T-helper 1 cell treated with Interleukin-12 subunit alpha and Interleukin-12 subunit beta and Interleukin-4 antibody, amounts not matched to agents 30 μg/mL and 1 μg/mL, for 36 hours (primary cell): ENCODE measurements around the gene SCGB1C1.
"Not testable (repeated sequence)": the region's sequence is repeated elsewhere in the genome, so short reads cannot be mapped to it uniquely, and the experiment has no call there.

Experiments
- H3K27ac Mint-ChIP-seq: one replicate; pipeline ENCODE4 v1.8.0; 2021; ENCODE audit warnings: mild to moderate bottlenecking, mixed read lengths
- H3K27me3 Mint-ChIP-seq: one replicate; pipeline ENCODE4 v1.8.0; 2021; ENCODE audit warnings: low read depth, mixed read lengths
- H3K36me3 Mint-ChIP-seq: one replicate; pipeline ENCODE4 v1.8.0; 2021; ENCODE audit warnings: low read depth, mixed read lengths
- H3K4me1 Mint-ChIP-seq: one replicate; pipeline ENCODE4 v1.8.0; 2021; ENCODE audit warnings: low read depth, mixed read lengths
- H3K4me3 Mint-ChIP-seq: one replicate; pipeline ENCODE4 v1.8.0; 2021; ENCODE audit warnings: mild to moderate bottlenecking, moderate library complexity, mixed read lengths
- H3K9me3 Mint-ChIP-seq: one replicate; pipeline ENCODE4 v1.8.0; 2021; ENCODE audit warnings: mixed read lengths

SCGB1C1 gene

DNA sequence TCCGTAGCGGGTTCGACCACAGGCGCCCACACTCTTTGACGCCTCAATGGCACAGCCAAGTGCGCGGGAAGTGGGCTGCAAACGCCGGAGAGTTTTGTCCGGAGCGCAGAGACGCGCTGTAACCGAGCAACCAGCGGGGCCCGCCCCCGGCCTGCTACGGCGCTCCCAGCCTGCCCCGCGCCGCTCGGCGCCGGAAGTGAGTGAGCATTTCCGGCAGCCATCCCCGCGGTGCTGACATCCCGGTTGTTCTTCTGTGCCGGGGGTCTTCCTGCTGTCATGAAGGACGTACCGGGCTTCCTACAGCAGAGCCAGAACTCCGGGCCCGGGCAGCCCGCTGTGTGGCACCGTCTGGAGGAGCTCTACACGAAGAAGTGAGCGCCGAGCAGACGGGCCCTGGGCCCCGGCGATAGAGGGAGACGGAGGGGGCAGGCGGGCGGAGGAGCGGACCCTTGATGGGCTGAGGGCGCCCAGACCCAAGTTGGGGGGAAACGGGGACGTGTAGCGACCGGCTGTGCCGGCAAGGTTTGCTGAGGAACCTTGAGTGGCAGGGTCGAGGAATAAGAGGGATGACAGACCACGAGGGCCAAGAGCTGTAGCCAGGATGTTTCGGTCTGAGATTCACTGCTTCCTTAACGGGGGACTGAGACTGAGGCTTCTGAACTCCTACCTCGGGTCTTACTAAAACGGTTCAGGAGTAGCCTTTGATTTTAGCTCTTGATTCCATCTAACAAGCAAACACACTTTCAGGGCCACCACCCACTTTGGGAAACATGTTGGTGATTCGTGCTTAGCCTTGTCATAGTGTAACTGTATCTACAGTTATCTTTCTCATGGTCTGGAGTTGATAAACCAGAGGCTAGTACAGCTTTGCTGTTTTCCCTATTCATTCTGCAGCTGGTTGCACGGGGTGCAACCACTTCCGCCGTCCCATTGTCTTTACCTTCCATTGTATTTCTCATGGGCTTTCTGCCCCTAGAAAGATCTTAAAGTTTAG lies 44.2 kb downstream of the SCGB1C1 start, which contains the start of gene PSMD13:
TSS of gene PSMD13 (plus strand) at position 203 of the 994 bp plus-strand sequence. CDS start at position 277, 74 bp downstream.
- H3K36me3 Mint-ChIP-seq, result peaks cover 21% of the 10 kb centered on the region
- H3K27me3 Mint-ChIP-seq, result no peaks in the 10 kb centered on the region

DNA sequence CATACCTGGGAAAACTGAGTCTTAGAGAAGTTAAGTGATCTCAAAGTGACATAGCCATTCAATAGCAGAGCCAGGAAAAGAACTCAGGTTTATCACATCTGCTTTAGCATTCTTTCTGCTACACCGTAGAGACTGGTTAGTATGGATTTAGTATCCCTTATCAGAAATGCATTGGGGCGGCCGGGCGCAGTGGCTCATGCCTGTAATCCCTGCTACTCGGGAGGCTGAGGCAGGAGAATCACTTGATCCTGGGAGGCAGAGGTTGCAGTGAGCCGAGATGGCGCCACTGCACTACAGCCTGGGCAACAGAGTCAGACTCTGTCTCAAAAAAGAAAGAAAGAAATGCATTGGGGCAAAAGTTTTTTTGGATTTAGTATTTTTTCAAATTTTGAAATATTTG lies 45.5 kb downstream of the SCGB1C1 start:
- H3K4me1 Mint-ChIP-seq, result peaks cover 53% of the 10 kb centered on the region
- not testable (repeated sequence) for H3K9me3 Mint-ChIP-seq, H3K27me3 Mint-ChIP-seq
- peaks cover 26% of the 10 kb centered on the region for H3K36me3 Mint-ChIP-seq
- H3K4me3 Mint-ChIP-seq, result peak overlapping the region; percentile 97
- H3K27ac Mint-ChIP-seq, result peak overlapping the region; percentile 45

More for the DNA sequence above, 44.2 kb downstream of the SCGB1C1 start, which contains the start of gene PSMD13:
- Mint-ChIP-seq H3K4me3 (peak within 1 kb of the TSS; percentile 97), H3K4me1 (peaks cover 48% of the 10 kb centered on the region), H3K27ac (peak within 1 kb of the TSS; percentile 99), H3K9me3 (no peaks in the 10 kb centered on the region)

DNA sequence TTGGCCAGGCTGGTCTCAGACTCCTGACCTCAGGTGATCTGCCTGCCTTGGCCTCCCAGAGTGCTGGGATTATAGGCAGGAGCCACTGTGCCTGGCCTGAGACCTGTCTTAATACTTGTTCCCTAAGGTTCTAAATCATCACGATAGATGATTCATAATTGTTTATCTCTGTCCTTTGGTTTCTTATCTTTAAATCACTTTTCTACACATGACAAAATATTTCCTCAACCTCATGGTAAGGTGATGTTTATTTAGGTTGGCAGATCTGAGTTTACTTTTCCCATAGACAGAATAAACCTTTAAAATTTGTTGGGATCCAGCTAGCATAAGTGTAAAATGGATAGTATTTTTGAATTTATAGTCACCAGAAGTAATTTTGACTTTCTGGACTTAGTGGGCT lies 47.4 kb downstream of the SCGB1C1 start:
- no peak overlapping the region for H3K27ac Mint-ChIP-seq
- H3K27me3 Mint-ChIP-seq, result no peaks in the 10 kb centered on the region
- H3K4me1 Mint-ChIP-seq, result peaks cover 61% of the 10 kb centered on the region
- peaks cover 37% of the 10 kb centered on the region for H3K36me3 Mint-ChIP-seq
- no peaks in the 10 kb centered on the region for H3K9me3 Mint-ChIP-seq
- H3K4me3 Mint-ChIP-seq, result no peak overlapping the region

DNA sequence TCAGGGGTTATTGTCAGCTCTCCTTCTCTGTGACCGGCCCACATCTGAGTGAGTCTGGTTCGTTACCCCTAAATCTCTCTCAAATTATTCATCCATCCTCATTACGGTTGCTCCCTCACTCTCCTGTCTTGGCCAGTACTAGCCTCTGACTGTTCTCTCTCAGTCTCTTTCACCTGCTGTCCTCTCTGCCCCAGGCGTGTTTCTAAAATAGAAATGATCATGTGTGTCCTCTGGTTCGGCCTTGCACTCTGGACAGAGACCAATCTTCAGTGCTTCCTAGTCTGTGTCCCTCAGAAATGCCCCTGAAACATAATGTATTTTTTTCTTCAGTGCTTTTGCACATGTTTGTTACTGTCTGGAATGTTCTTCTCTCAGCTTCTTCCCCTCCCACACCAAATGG lies 48.8 kb downstream of the SCGB1C1 start:
- Mint-ChIP-seq H3K9me3 (no peaks in the 10 kb centered on the region), H3K36me3 (peaks cover 47% of the 10 kb centered on the region), H3K4me1 (peaks cover 59% of the 10 kb centered on the region), H3K4me3 (no peak overlapping the region), H3K27ac (no peak overlapping the region), H3K27me3 (no peaks in the 10 kb centered on the region)
